IMR-90 (cell line): Measurements from ENCODE around the gene PEX16. TPM values are rescaled to one million over a fixed set of nuclear protein-coding genes. Genes with fewer than 3 reads are reported as not detected.

ENCODE experiments used
- ATAC-seq: fragments of 200-7000 bp; cut with Tn5 transposase; 2 replicates; pipeline ENCODE4 v1.9.1; 2020; ENCODE audit warnings: low read depth, mild to moderate bottlenecking, moderate library complexity
- BruUV-seq: library from RNA; stranded (reverse); fragments of 400-500 nt; replicated peaks from 2 replicates; lab custom pipeline; 2021; lab: Mats Ljungman, UMichigan
- CTCF ChIA-PET: fragments of 300-600 bp; formaldehyde crosslinking; extraction: SDS; loops from one replicate; lab custom pipeline; 2021; ENCODE audit warnings: antibody characterized with exemption; lab: Yijun Ruan, JAX
- POLR2A ChIA-PET: fragments of 300-600 bp; sonication (Branson Sonifier 250); formaldehyde crosslinking; loops from one replicate; lab custom pipeline; 2022; ENCODE audit warnings: antibody characterized with exemption; ENCODE audit not compliant: unreplicated experiment; lab: Charles Lee
- DNase-seq: peaks from one replicate; pipeline ENCODE4 v3.0.0; 2013
- H2AFZ ChIP-seq: replicated peaks from 2 replicates; pipeline ENCODE3; 2013; ENCODE audit warnings: low read length, mild to moderate bottlenecking; ENCODE audit not compliant: poor library complexity
- H2AK5ac ChIP-seq: 2 replicates; pipeline ENCODE4 v1.6.1; 2013; ENCODE audit warnings: low read depth, low read length, inconsistent platforms
- H2AK9ac ChIP-seq: replicated peaks from 2 replicates; pipeline ENCODE3; 2013; ENCODE audit warnings: mild to moderate bottlenecking, low read depth, low read length, moderate library complexity; ENCODE audit not compliant: poor library complexity
- H2BK120ac ChIP-seq: 2 replicates; pipeline ENCODE4 v1.6.1; 2013; ENCODE audit warnings: low read depth, low read length, inconsistent platforms
- H2BK15ac ChIP-seq: 3 replicates; pipeline ENCODE4 v1.6.1; 2013; ENCODE audit warnings: low read depth, low read length, inconsistent platforms
- H2BK20ac ChIP-seq: 2 replicates; pipeline ENCODE4 v1.6.1; 2013; ENCODE audit warnings: low read depth, mild to moderate bottlenecking, inconsistent platforms, low read length, moderate library complexity
- H2BK5ac ChIP-seq: 2 replicates; pipeline ENCODE4 v1.6.1; 2013; ENCODE audit warnings: mild to moderate bottlenecking, low read depth, low read length, inconsistent platforms; ENCODE audit not compliant: poor library complexity, severe bottlenecking
- H3K14ac ChIP-seq: replicated peaks from 2 replicates; pipeline ENCODE4 v1.6.1; 2013; ENCODE audit warnings: low read depth, low read length, inconsistent platforms
- H3K18ac ChIP-seq: 2 replicates; pipeline ENCODE4 v1.6.1; 2013; ENCODE audit warnings: low read depth, low read length, control low read depth
- H3K23ac ChIP-seq: 2 replicates; pipeline ENCODE4 v1.6.1; 2013; ENCODE audit warnings: low read depth, low read length, inconsistent platforms
- H3K27ac ChIP-seq: 2 replicates; pipeline ENCODE4 v1.5.1; 2013; ENCODE audit warnings: mild to moderate bottlenecking, control low read depth, low read length; ENCODE audit not compliant: insufficient read depth
- H3K27me3 ChIP-seq: 2 replicates; pipeline ENCODE4 v1.6.1; 2013; ENCODE audit warnings: low read length; ENCODE audit not compliant: control insufficient read depth, insufficient read depth
- H3K36me3 ChIP-seq: 2 replicates; pipeline ENCODE4 v1.6.1; 2013; ENCODE audit warnings: low read length, mixed read lengths; ENCODE audit not compliant: control insufficient read depth, insufficient read depth
- H3K4ac ChIP-seq: 2 replicates; pipeline ENCODE4 v1.6.1; 2013; ENCODE audit warnings: low read depth, low read length, inconsistent platforms
- H3K4me1 ChIP-seq: 2 replicates; pipeline ENCODE4 v1.6.1; 2013; ENCODE audit warnings: low read length, mixed read lengths; ENCODE audit not compliant: control insufficient read depth, insufficient read depth
- H3K4me2 ChIP-seq: 2 replicates; pipeline ENCODE4 v1.6.1; 2013; ENCODE audit warnings: low read depth, mild to moderate bottlenecking, control low read depth, low read length, moderate library complexity
- H3K4me3 ChIP-seq: 2 replicates; pipeline ENCODE4 v1.5.1; 2013; ENCODE audit warnings: low read depth, mild to moderate bottlenecking, control low read depth, low read length, moderate library complexity; ENCODE audit not compliant: insufficient read depth
- H3K56ac ChIP-seq: 2 replicates; pipeline ENCODE4 v1.6.1; 2013; ENCODE audit warnings: low read length, inconsistent platforms; ENCODE audit not compliant: insufficient read depth; ENCODE audit errors: extremely low read depth
- H3K79me1 ChIP-seq, 2 experiments: 2 replicates each; pipeline ENCODE4 v1.6.1; 2013; ENCODE audit warnings: low read length in 2 of 2, inconsistent platforms in 1 of 2, low read depth in 1 of 2
- H3K9ac ChIP-seq: 2 replicates; pipeline ENCODE4 v1.6.1; 2013; ENCODE audit warnings: low read depth, low read length, control low read depth
- H3K9me1 ChIP-seq: 2 replicates; pipeline ENCODE4 v1.6.1; 2013; ENCODE audit warnings: low read length, inconsistent platforms; ENCODE audit not compliant: insufficient read depth
- H3K9me3 ChIP-seq: 2 replicates; pipeline ENCODE4 v1.6.1; 2013; ENCODE audit warnings: low read length; ENCODE audit not compliant: control insufficient read depth, insufficient read depth
- H4K20me1 ChIP-seq: 2 replicates; pipeline ENCODE4 v1.6.1; 2013; ENCODE audit warnings: low read length, inconsistent platforms; ENCODE audit not compliant: insufficient read depth
- H4K5ac ChIP-seq: 2 replicates; pipeline ENCODE4 v1.6.1; 2013; ENCODE audit warnings: mild to moderate bottlenecking, low read depth, low read length, control low read depth
- H4K8ac ChIP-seq, 2 experiments: 2 replicates each; pipeline ENCODE4 v1.6.1; 2013; ENCODE audit warnings: low read depth in 2 of 2, low read length in 2 of 2, control low read depth in 1 of 2, inconsistent platforms in 1 of 2
- H4K91ac ChIP-seq: 2 replicates; pipeline ENCODE4 v1.6.1; 2013; ENCODE audit warnings: low read depth, low read length, inconsistent platforms; ENCODE audit not compliant: insufficient read depth
- BHLHE40 ChIP-seq: fragments of 150-350 bp; IDR thresholded peaks from 2 replicates; pipeline ENCODE4 v1.6.1; 2016; ENCODE audit warnings: mild to moderate bottlenecking, low read depth, low read length
- CEBPB ChIP-seq: IDR thresholded peaks from 2 replicates; pipeline ENCODE4 v1.6.1; 2012; ENCODE audit warnings: low read depth, low read length, improper control_type of control experiment
- CHD1 ChIP-seq: IDR thresholded peaks from 2 replicates; pipeline ENCODE4 v1.6.1; 2012; ENCODE audit warnings: low read depth, low read length, improper control_type of control experiment
- FOS ChIP-seq: fragments of 150-350 bp; IDR thresholded peaks from 2 replicates; pipeline ENCODE4 v1.6.1; 2016; ENCODE audit warnings: low read depth, low read length
- MAFK ChIP-seq: IDR thresholded peaks from 2 replicates; pipeline ENCODE4 v1.6.1; 2012; ENCODE audit warnings: low read depth, low read length, improper control_type of control experiment
- MAZ ChIP-seq: IDR thresholded peaks from 2 replicates; pipeline ENCODE4 v1.6.1; 2012; ENCODE audit warnings: low read depth, mild to moderate bottlenecking, low read length, improper control_type of control experiment, moderate library complexity, borderline replicate concordance
- MXI1 ChIP-seq: IDR thresholded peaks from 2 replicates; pipeline ENCODE4 v1.6.1; 2012; ENCODE audit warnings: low read depth, mild to moderate bottlenecking, low read length, moderate library complexity, borderline replicate concordance
- NFE2L2 ChIP-seq: fragments of 150-350 bp; IDR thresholded peaks from 2 replicates; pipeline ENCODE4 v1.6.1; 2016; ENCODE audit warnings: low read depth, mild to moderate bottlenecking, low read length
- POLR2A ChIP-seq: IDR thresholded peaks from 2 replicates; pipeline ENCODE4 v1.6.1; 2012; ENCODE audit warnings: mild to moderate bottlenecking, low read depth, low read length
- RAD21 ChIP-seq: IDR thresholded peaks from 2 replicates; pipeline ENCODE4 v1.6.1; 2012; ENCODE audit warnings: low read length, improper control_type of control experiment
- RCOR1 ChIP-seq: IDR thresholded peaks from 2 replicates; pipeline ENCODE4 v1.6.1; 2012; ENCODE audit warnings: mild to moderate bottlenecking, low read length, improper control_type of control experiment; ENCODE audit not compliant: insufficient replicate concordance
- RFX5 ChIP-seq: IDR thresholded peaks from 2 replicates; pipeline ENCODE4 v1.8.0; 2012; ENCODE audit warnings: low read depth, mild to moderate bottlenecking, low read length, moderate library complexity
- SMC3 ChIP-seq: fragments of 150-350 bp; IDR thresholded peaks from 2 replicates; pipeline ENCODE4 v1.6.1; 2016; ENCODE audit warnings: low read depth, mild to moderate bottlenecking, antibody characterized with exemption, low read length, moderate library complexity
- WGBS, 2 experiments: methylation state at CpG; one replicate each; pipeline versions ENCODE4 v1.1.5 to v1.1.7; 2013; ENCODE audit warnings: missing lambda C conversion rate in 2 of 2; ENCODE audit not compliant: insufficient read length in 1 of 2; ENCODE audit errors: extremely low coverage in 2 of 2; 5-methylcytosine and 5-hydroxymethylcytosine counted together
- dilution Hi-C: fragments of 300-500 bp; cut with HindIII; formaldehyde crosslinking; loops from one replicate; pipeline ENCODE4 v1.14.3; 2018; ENCODE audit warnings: low sequenced_read_pairs; ENCODE audit not compliant: unreplicated experiment
- in situ Hi-C: fragments of 300-500 bp; cut with MboI; formaldehyde crosslinking; loops from 3 replicates; pipeline ENCODE4 v1.14.3; 2019; ENCODE audit warnings: low sequenced_read_pairs, inconsistent platforms, mixed read lengths
- intact Hi-C: fragments of 100-400 bp; cut with micrococcal nuclease; formaldehyde crosslinking; loops from 2 replicates; pipeline ENCODE4 v1.10.0; 2022
- polyA plus RNA-seq, 3 experiments: library from polyadenylated mRNA; depleted of rRNA; stranded (reverse); fragments of >200 nt; gene quantifications; 2 replicates each; pipeline ENCODE4 v1.2.3, GENCODE V29; 2012; ENCODE audit warnings: low replicate concordance in 1 of 3
- total RNA-seq: library from RNA; depleted of rRNA; stranded (reverse); fragments of >200 nt; gene quantifications from 2 replicates; pipeline ENCODE4 v1.2.3, GENCODE V29; 2012
- TF ChIP-seq, protein P1 (sequence below): fragments of 150-350 bp; IDR thresholded peaks from 2 replicates; pipeline ENCODE4 v1.6.1; 2016; ENCODE audit warnings: low read depth, mild to moderate bottlenecking, low read length, moderate library complexity, borderline replicate concordance
- TF ChIP-seq, protein P2 (sequence below): fragments of 150-350 bp; IDR thresholded peaks from 2 replicates; pipeline ENCODE4 v1.6.1; 2017; ENCODE audit warnings: mild to moderate bottlenecking, antibody characterized with exemption, low read length, low read depth
- TF ChIP-seq, protein P3 (sequence below): conservative IDR thresholded peaks from 2 replicates; pipeline ENCODE4 v1.5.1; 2012; ENCODE audit warnings: mild to moderate bottlenecking, low read depth, low read length, improper control_type of control experiment

PEX16 gene
- total and polyA plus RNA-seq, 2 of the 4 experiments (the other 2 are of a cell fraction): 17.9 to 23.3 TPM

DNA sequence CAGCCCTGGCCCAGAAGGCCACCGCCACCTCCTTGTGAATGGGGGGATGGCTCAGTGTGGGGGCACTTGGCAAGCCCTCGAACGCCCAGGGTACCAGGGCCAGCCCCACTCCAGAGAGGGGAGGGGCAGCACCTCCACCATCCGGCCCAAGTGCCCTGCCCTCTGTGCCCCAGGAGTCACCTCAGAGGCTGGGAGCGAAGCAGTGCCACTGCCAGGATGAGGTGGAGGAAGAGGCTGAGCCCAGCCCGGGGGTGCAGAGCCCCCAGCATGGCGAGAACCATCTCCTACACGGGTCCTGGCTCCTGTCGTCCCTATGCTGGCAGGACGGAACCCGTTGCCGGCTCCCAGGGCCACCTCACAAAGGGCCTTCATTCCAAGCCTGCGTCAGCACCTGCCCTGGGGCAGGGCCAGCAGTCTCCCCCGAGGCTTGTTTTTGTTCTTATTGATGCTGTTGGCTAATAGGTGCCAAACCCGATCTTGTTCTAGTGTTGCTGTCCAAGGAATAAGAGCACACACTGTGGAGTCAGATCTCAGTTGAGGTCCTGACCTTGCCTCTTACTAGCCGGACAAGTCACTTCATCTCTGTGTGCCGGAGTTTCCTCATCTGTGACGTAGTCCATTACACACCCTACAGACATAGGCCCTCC is 10.6 kb downstream of the PEX16 start, which contains the start of gene FREY1:
Gene FREY1 (minus strand): TSS at position 307 of the 647 bp plus-strand sequence. CDS start 26 bp downstream, at position 281.
- Histone ChIP-seq H3K23ac (no peak within 1 kb of the TSS), H3K4me2 (no peak within 1 kb of the TSS), H3K27me3 (no peaks in the 10 kb centered on the region), H3K9me1 (no peaks in the 10 kb centered on the region), H3K9me3 (no peaks in the 10 kb centered on the region), H2AK9ac (no peak within 1 kb of the TSS), H4K5ac (no peak within 1 kb of the TSS), H2BK5ac (no peak within 1 kb of the TSS), H4K20me1 (no peaks in the 10 kb centered on the region), H2BK15ac (no peak within 1 kb of the TSS), H4K8ac (no peak within 1 kb of the TSS), H2BK20ac (no peak within 1 kb of the TSS), H2AK5ac (no peak within 1 kb of the TSS), H4K91ac (no peak within 1 kb of the TSS), H3K56ac (no peak within 1 kb of the TSS), H3K9ac (no peak within 1 kb of the TSS), H3K4me3 (no peak within 1 kb of the TSS), H3K4me1 (no peaks in the 10 kb centered on the region), H2BK120ac (no peak within 1 kb of the TSS), H3K79me1 (no peaks in the 10 kb centered on the region), H3K18ac (no peak within 1 kb of the TSS), H3K36me3 (peaks cover 31% of the 10 kb centered on the region), H3K27ac (no peak within 1 kb of the TSS), H3K14ac (no peak within 1 kb of the TSS), H2AFZ (no peak within 1 kb of the TSS), H3K4ac (no peak within 1 kb of the TSS)
- dilution Hi-C loops (no loop called here), in situ Hi-C loops (no loop called here), intact Hi-C loops (no loop called here)
- TF ChIP-seq CHD1: no peak
- TF ChIP-seq SMC3: no peak
- TF ChIP-seq MXI1: no peak
- TF ChIP-seq, protein P1, sequence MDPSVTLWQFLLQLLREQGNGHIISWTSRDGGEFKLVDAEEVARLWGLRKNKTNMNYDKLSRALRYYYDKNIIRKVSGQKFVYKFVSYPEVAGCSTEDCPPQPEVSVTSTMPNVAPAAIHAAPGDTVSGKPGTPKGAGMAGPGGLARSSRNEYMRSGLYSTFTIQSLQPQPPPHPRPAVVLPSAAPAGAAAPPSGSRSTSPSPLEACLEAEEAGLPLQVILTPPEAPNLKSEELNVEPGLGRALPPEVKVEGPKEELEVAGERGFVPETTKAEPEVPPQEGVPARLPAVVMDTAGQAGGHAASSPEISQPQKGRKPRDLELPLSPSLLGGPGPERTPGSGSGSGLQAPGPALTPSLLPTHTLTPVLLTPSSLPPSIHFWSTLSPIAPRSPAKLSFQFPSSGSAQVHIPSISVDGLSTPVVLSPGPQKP: no peak
- no peak for TF ChIP-seq BHLHE40
- no peak for TF ChIP-seq MAZ
- no peak for TF ChIP-seq RFX5
- no peak for TF ChIP-seq FOS
- TF ChIP-seq POLR2A: no peak
- TF ChIP-seq, protein P2, sequence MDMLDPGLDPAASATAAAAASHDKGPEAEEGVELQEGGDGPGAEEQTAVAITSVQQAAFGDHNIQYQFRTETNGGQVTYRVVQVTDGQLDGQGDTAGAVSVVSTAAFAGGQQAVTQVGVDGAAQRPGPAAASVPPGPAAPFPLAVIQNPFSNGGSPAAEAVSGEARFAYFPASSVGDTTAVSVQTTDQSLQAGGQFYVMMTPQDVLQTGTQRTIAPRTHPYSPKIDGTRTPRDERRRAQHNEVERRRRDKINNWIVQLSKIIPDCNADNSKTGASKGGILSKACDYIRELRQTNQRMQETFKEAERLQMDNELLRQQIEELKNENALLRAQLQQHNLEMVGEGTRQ: no peak
- TF ChIP-seq CEBPB: no peak
- TF ChIP-seq, protein P3, sequence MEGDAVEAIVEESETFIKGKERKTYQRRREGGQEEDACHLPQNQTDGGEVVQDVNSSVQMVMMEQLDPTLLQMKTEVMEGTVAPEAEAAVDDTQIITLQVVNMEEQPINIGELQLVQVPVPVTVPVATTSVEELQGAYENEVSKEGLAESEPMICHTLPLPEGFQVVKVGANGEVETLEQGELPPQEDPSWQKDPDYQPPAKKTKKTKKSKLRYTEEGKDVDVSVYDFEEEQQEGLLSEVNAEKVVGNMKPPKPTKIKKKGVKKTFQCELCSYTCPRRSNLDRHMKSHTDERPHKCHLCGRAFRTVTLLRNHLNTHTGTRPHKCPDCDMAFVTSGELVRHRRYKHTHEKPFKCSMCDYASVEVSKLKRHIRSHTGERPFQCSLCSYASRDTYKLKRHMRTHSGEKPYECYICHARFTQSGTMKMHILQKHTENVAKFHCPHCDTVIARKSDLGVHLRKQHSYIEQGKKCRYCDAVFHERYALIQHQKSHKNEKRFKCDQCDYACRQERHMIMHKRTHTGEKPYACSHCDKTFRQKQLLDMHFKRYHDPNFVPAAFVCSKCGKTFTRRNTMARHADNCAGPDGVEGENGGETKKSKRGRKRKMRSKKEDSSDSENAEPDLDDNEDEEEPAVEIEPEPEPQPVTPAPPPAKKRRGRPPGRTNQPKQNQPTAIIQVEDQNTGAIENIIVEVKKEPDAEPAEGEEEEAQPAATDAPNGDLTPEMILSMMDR: no peak
- TF ChIP-seq RAD21: no peak
- TF ChIP-seq MAFK: no peak
- no peak for TF ChIP-seq NFE2L2
- TF ChIP-seq RCOR1: no peak
- CTCF ChIA-PET: no interaction called here
- POLR2A ChIA-PET: no interaction called here
- no TSS peak for BruUV-seq
- WGBS, 2 experiments: 90% methylated on average over 2 of the region's 18 CpGs; no CpG with 5 or more reads in 1 of the 2 experiments
- ATAC-seq: no peak
- no peak for DNase-seq
